ENCODE data around the gene OTC. TPM values are rescaled to one million over a fixed set of nuclear protein-coding genes. Genes with fewer than 3 reads are reported as not detected.

Gene OTC
- polyA plus RNA-seq (ENCODE audit: insufficient read length in 3 of 3): under 1 TPM in 1 of 3 donors, not detected in 2; 0.15 TPM
- long read RNA-seq, donor 1: 0 reads
- long read RNA-seq, donor 2: 0 reads
- long read RNA-seq, donor 3: 0 reads
- long read RNA-seq, donor 4: 0 reads
- long read RNA-seq, donor 5: 0 reads
- long read RNA-seq, donor 6: 0 reads
- long read RNA-seq, donor 7: 0 reads
- long read RNA-seq, donor 8: 0 reads
- long read RNA-seq, donor 9: 0 reads
- long read RNA-seq, donor 10: 0 reads
- long read RNA-seq, donor 11: 0 reads
- long read RNA-seq, donor 12: 0 reads
- long read RNA-seq, donor 13: 0 reads
- long read RNA-seq, donor 14: 0 reads
- long read RNA-seq, donor 15: 0 reads
- long read RNA-seq, donor 16: 0 reads

- no peak for DNase-seq (ENCODE audit: extremely low read depth in 1 of 11, low read depth in 9 of 11, low spot score in 4 of 11)
Observed at GRCh38 chrX:38352362-38352761, at the start of gene OTC. Gene OTC, plus strand, starts transcription at chrX:38352604. Its CDS starts 93 bp downstream, at chrX:38352697.

DNA sequence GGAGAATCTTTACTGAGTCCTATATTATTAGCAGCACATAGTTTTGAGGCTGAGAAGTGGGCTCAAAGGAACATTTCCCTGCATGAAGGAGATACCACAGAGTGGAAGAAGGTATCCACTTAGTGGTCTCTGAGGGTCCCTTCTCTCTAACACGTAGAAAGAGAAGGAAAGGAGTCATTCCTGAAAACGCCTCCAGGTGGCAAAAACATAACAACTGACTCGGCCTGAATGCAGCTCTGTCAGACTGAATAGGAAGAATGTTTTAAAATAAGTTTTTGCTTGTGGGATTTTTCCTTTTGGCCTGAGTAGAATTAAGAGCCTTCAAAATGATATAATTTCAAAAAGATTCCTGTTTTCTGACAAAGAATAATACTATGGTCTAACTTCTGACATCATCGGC is 48.4 kb upstream of the OTC start:
- DNase-seq (ENCODE audit: extremely low read depth in 1 of 11, low read depth in 9 of 11, low spot score in 4 of 11): no peak

DNA sequence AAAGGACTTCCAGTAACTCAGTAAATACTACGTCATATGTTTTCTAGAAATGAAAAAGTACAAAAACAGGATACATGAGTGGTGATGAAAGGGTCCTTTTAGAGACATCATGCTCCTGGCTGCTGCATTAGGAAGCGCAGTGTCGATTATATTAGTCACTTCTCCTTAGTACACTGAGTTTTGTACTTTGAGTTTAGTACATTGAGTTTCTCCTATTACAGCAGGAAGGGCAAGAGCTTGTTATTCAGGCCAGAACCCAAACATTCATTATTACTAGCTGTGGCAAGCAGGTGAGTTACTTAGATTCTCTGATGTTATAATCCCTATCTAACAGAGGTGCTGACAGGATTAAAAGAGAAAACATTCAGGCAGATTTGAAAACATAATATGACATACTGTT is 46.4 kb upstream of the OTC start:
- DNase-seq (ENCODE audit: extremely low read depth in 1 of 11, low read depth in 9 of 11, low spot score in 4 of 11): no peak

DNA sequence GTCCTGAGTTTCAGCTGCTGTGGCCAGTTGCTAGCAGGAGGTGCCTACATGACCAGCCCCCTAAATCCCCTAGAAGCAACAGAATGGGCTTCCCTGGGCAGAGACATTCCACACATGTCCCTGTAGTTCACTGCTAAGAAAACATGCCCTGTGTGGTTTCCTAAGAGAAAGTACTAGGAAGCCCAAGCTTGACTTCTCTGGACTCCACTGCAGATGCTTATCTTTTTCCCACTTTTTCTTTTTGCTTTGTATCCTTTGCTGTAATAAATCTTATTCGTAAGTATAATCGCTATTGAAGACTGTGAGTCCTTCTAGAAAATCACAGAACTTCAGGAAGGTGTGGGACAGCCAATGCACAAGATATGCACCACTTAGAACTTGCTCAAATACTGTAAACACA is 40.7 kb upstream of the OTC start:
- no peak for DNase-seq (ENCODE audit: extremely low read depth in 1 of 11, low read depth in 9 of 11, low spot score in 4 of 11)

DNA sequence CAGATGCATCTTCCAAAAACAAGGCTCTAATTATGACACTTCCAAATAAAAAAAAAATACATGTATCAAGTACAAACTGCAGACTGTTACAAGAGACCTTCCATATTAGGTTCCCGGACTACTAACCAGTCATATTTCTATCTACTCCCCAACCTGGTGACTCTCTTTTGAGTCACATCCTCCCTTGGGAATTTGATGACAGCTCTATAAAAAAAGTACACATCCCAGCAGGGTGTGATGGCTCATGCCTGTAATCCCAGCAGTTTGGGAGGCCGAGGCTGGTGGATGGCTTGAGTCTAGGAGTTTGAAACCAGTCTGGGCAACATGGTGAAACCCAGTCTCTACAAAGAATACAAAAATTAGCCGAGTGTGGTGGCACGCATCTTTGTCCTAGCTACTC is 40.0 kb upstream of the OTC start:
- no peak for DNase-seq (ENCODE audit: extremely low read depth in 1 of 11, low read depth in 9 of 11, low spot score in 4 of 11)

DNA sequence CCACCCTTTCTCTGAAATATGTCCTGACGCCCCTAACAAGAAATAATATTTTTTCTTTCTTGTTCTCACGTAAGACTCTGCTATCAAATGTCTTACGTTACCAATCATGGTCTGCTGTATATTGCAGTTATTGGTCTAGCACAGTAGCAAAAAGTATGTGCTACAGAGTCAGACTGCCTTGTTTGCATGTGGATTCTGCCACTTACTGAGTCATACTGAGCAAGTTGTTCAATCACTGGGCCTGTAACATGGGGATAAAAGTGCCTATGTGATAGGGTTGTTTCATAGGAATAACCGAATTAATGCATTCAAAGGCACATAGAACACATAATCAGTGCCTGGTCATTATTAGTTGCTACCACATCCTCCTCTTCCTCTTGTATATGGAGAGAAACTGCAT is 39.2 kb upstream of the OTC start:
- DNase-seq (ENCODE audit: extremely low read depth in 1 of 11, low read depth in 9 of 11, low spot score in 4 of 11): no peak

GRCh38 chrX:38315186-38315585 is 37.2 kb upstream of the OTC start:
- no peak for DNase-seq (ENCODE audit: extremely low read depth in 1 of 11, low read depth in 9 of 11, low spot score in 4 of 11)

- DNase-seq (ENCODE audit: extremely low read depth in 1 of 11, low read depth in 9 of 11, low spot score in 4 of 11): no peak
Observed at GRCh38 chrX:38318196-38318595, 34.2 kb upstream of the OTC start.

- no peak for DNase-seq (ENCODE audit: extremely low read depth in 1 of 11, low read depth in 9 of 11, low spot score in 4 of 11)
Observed at GRCh38 chrX:38318606-38319005, 33.8 kb upstream of the OTC start.

DNA sequence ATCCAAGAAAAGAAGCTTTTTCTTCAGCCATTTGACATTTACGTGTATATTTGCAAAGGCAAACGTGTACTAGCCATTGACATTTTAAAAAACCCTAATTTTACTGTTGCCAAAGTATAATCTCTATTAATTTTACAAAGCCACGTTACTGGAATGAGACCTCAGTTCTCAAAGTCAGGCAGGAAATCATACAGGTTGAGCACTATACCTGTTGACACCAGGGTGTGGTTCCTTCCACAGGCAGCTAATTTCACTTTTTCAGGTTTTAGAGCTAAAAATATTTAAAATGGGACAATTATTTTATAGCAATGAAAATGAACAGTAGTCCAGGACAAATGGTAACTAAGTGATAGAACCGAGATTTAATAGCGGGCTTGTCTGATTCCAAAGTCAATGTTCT is 31.6 kb upstream of the OTC start:
- no peak for DNase-seq (ENCODE audit: extremely low read depth in 1 of 11, low read depth in 9 of 11, low spot score in 4 of 11)

- no peak for DNase-seq (ENCODE audit: extremely low read depth in 1 of 11, low read depth in 9 of 11, low spot score in 4 of 11)
Observed at GRCh38 chrX:38326086-38326485, 26.3 kb upstream of the OTC start.

DNA sequence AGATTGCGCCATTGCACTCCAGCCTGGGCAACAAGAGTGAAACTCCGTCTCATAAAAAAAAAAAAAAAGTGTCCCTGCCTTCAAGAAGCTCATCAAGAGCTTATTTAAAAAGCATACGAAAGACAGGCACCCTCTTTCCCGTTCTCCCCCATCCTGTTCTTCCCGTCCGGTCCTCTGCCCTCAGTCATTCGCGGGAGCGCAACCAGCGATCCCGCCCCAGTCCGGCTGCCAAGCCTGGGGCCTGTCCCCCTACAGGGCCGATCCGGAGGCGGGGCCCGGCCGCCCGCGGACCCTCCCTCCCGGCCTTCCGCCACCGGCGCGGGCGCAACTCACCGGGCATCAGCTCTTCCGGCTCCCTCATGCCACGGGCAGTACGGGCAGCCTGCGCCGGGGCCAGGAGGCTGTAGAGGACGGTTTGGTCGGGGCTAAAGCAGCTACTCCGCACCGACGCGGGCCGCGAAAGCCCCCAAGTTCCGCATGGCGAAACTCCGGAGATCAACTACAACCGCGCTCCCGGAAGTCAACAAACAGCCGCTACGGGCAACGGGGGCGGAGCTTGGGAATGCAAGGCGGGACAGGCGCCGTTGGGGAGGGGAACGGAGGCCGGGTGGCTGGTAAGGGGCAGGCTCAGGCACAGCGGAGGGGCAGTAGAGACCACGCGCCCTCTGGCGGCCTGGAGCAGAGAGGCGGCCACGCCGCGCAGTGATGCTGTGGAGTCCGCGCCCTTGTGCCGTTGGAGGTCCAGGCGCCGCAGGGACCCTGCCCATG is 25.2 kb upstream of the OTC start, which contains the start of gene RPGR:
Gene RPGR, minus strand, starts transcription at position 503 of the 768 bp plus-strand sequence. Its CDS starts 142 bp downstream, at position 361.
- peak; percentile 68 to 92 (median 85) for DNase-seq (ENCODE audit: extremely low read depth in 1 of 11, low read depth in 9 of 11, low spot score in 4 of 11)

- DNase-seq (ENCODE audit: extremely low read depth in 1 of 11, low read depth in 9 of 11, low spot score in 4 of 11): no peak
Observed at GRCh38 chrX:38327775-38328081, 24.7 kb upstream of the OTC start.

- DNase-seq (ENCODE audit: extremely low read depth in 1 of 11, low read depth in 9 of 11, low spot score in 4 of 11): no peak
Observed at GRCh38 chrX:38332505-38332904, 19.9 kb upstream of the OTC start.

DNA sequence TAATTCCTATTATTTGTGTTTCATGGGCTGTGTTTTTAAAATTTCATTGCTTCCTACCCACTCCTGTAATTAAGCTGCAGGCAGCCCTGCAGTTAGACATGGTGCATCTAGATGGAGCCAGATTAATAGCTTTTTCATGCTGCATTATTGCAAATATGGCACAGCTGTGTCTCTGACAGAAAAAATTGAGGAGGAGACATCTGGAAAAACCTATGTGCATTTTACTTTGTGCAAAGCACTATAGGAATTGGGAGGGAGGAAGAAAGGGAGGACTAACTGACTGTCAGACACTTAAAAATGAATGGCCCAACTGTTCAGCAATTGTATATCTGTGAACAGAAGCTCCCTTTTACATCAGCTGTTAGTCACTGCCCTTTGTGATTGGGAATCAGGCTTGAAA is 17.0 kb upstream of the OTC start:
- no peak for DNase-seq (ENCODE audit: extremely low read depth in 1 of 11, low read depth in 9 of 11, low spot score in 4 of 11)

GRCh38 chrX:38336538-38337240 is 15.7 kb upstream of the OTC start:
- no peak for DNase-seq (ENCODE audit: extremely low read depth in 1 of 11, low read depth in 9 of 11, low spot score in 4 of 11)

- no peak for DNase-seq (ENCODE audit: extremely low read depth in 1 of 11, low read depth in 9 of 11, low spot score in 4 of 11)
Observed at GRCh38 chrX:38341442-38341841, 11.0 kb upstream of the OTC start.

DNA sequence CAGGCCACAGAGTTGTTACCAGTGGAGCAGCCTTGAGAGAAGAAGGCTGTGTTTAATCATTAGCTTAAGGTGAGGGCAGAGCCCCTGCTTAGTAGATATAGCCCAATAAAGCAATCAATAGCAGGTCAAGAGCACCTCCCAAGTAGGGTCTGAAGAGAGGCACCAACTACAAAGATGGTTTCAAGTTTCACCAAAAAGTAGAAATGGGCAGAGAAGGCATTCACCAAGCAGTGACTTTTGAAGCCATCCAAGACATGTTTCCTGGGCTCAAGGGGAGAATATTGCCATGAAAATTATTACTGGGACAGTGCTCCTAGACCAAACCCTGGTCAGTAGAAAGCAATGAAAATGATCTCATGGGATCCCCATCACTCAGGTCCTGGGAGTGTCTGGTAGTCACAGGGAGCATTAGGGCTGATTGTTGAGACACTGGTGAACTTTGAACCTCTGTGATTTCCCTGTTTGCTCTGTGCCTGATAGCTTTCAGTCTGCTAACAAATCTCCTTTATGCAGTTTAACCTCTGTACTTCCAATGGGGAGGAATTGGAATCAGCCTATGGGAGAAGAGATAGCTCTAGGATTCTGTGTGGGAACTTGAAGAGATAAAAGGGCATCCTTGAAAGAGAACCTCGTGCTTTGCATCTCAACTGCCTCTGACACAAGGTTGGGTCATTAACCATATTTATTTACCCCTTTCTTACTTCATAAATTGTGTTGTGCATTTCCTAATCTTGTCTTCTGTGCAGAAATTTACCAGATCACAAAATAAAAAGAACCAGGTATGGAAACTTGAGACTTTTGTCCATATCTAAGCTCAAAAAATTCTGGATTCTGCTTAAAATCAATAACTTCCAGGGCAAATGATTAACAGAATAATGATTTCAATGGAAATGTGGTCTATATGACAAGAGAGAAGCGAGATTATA is 9.3 kb upstream of the OTC start:
- DNase-seq (ENCODE audit: extremely low read depth in 1 of 11, low read depth in 9 of 11, low spot score in 4 of 11): no peak

DNA sequence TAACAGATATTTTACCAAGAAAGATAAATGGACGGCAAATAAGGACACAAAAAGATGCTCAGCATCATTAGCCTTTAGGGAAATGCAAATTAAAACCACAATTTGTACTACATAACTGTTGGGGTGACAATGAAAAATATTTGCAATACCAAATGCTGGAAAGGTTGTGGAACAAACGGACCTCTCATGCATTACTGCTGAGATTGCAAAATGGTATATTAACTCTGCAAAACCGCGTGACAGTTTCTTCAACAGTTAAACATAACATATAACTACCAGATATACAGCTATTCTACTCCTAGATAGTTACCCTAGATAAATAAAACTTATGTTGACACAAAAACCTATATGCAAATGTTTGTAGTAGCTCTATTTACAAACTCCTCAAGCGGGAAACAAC is 6.3 kb upstream of the OTC start:
- DNase-seq (ENCODE audit: extremely low read depth in 1 of 11, low read depth in 9 of 11, low spot score in 4 of 11): no peak
